ENCODE data around the gene NPIPB2.

The NPIPB2 gene

DNA sequence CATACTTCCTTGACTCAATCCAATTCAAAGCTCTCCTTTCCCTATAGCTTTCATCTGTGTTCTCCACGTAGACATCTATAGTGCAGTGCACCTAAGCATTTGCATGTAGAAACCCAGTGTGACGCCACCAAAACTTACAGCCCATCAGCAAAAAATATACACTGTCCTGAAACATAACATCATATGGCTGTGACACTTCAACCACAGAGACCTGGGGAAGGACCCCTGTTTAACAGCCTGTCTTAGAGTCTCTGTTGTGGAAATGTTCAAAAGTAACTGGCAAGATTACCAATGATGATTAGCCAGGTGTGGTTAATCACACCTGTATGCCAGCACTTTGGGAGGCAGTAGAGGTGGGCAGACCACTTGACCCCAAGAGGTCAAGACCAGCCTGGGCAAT is 48.3 kb downstream of the NPIPB2 start:
- TF ChIP-seq, protein P1, sequence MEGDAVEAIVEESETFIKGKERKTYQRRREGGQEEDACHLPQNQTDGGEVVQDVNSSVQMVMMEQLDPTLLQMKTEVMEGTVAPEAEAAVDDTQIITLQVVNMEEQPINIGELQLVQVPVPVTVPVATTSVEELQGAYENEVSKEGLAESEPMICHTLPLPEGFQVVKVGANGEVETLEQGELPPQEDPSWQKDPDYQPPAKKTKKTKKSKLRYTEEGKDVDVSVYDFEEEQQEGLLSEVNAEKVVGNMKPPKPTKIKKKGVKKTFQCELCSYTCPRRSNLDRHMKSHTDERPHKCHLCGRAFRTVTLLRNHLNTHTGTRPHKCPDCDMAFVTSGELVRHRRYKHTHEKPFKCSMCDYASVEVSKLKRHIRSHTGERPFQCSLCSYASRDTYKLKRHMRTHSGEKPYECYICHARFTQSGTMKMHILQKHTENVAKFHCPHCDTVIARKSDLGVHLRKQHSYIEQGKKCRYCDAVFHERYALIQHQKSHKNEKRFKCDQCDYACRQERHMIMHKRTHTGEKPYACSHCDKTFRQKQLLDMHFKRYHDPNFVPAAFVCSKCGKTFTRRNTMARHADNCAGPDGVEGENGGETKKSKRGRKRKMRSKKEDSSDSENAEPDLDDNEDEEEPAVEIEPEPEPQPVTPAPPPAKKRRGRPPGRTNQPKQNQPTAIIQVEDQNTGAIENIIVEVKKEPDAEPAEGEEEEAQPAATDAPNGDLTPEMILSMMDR (IDR thresholded peaks at IDR 0.05; ENCODE audit: low read depth, low read length) = no peak
- no peak for DNase-seq (ENCODE audit: low read depth, low spot score)
- in situ Hi-C loops (cut with HindIII; ENCODE audit: low sequenced_read_pairs) = no loop called here
- H3K4me3 ChIP-seq (ENCODE audit: low read depth, low read length) = no peak overlapping the region

DNA sequence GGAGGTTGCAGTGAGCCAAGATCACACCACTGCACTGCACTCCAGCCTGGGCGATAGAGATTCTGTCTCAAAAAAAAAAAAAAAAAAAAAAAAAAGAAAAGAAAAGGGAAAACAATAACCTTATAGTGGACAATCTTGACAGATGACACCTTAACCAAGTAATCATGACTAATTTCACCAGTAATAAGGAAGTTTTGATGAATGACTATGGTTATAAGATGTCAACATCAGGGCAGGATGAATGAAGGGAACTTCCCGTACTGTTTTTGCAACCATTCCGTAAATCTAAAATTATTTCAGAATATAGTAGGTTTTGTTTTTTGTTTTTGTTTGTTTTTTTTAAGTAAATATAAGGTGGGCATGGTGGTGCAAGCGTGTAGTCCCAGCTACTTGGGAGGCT is 49.1 kb downstream of the NPIPB2 start:
- TF ChIP-seq, protein P1 (IDR thresholded peaks at IDR 0.05; ENCODE audit: low read depth, low read length) = no peak
- DNase-seq (ENCODE audit: low read depth, low spot score) = no peak
- in situ Hi-C loops (cut with HindIII; ENCODE audit: low sequenced_read_pairs) = no loop called here
- no peak overlapping the region for H3K4me3 ChIP-seq (ENCODE audit: low read depth, low read length)

- no peak overlapping the region for H3K4me3 ChIP-seq (ENCODE audit: low read depth, low read length)
- in situ Hi-C loops (cut with HindIII; ENCODE audit: low sequenced_read_pairs) = no loop called here
- TF ChIP-seq, protein P1 (IDR thresholded peaks at IDR 0.05; ENCODE audit: low read depth, low read length) = no peak
- DNase-seq (ENCODE audit: low read depth, low spot score) = no peak
Observed at GRCh38 chr16:11890231-11890965, 51.4 kb downstream of the NPIPB2 start.

DNA sequence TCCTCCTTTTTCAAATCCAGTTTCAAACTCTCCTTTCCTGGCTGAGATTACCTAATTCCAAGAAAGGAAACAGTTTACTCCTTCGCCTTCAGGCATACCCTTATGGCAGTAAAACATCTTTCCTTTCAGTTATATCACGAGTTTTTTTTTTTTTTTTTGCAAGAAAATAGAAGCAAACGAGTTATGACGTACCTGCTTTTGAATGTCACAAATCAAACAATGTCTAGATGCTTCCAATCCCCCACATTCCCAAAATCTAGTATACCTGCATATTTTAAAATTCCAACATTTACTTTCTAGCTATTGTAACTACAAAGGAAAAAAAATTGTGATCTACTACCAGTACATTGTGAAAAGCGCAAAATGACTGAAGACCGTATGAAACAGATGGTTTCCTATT is 55.0 kb downstream of the NPIPB2 start:
- in situ Hi-C loops (cut with HindIII; ENCODE audit: low sequenced_read_pairs) = no loop called here
- H3K4me3 ChIP-seq (ENCODE audit: low read depth, low read length) = no peak overlapping the region
- DNase-seq (ENCODE audit: low read depth, low spot score) = no peak
- TF ChIP-seq, protein P1 (IDR thresholded peaks at IDR 0.05; ENCODE audit: low read depth, low read length) = no peak

GRCh38 chr16:11884035-11884434 is 57.8 kb downstream of the NPIPB2 start:
- H3K4me3 ChIP-seq (ENCODE audit: low read depth, low read length) = no peak overlapping the region
- TF ChIP-seq, protein P1 (IDR thresholded peaks at IDR 0.05; ENCODE audit: low read depth, low read length) = no peak
- in situ Hi-C loops (cut with HindIII; ENCODE audit: low sequenced_read_pairs) = no loop called here
- DNase-seq (ENCODE audit: low read depth, low spot score) = no peak

GRCh38 chr16:11880007-11880406 is 61.8 kb downstream of the NPIPB2 start:
- in situ Hi-C loops (cut with HindIII; ENCODE audit: low sequenced_read_pairs) = no loop called here
- no peak for DNase-seq (ENCODE audit: low read depth, low spot score)
- TF ChIP-seq, protein P1 (IDR thresholded peaks at IDR 0.05; ENCODE audit: low read depth, low read length) = no peak
- no peak overlapping the region for H3K4me3 ChIP-seq (ENCODE audit: low read depth, low read length)
